GM12891 (cell line): ENCODE data around the gene VWA3B.

Source experiments
- DNase-seq: peaks from one replicate; pipeline ENCODE4 v3.0.0; 2011; ENCODE audit warnings: low spot score; ENCODE audit not compliant: insufficient read length
- FAIRE-seq: peaks from 2 replicates; lab custom pipeline; 2011; peaks lifted over from hg19 to GRCh38; lab: Jason Lieb, UNC
- PAX5 ChIP-seq: IDR thresholded peaks from 2 replicates; pipeline ENCODE4 v1.6.1; 2011; ENCODE audit warnings: low read length, moderate library complexity, mild to moderate bottlenecking; ENCODE audit not compliant: insufficient read depth, severe bottlenecking
- POLR2A ChIP-seq: IDR thresholded peaks from 2 replicates; pipeline ENCODE4 v1.6.1; 2011; ENCODE audit warnings: low read depth, low read length, control low read depth
- POLR2AphosphoS5 ChIP-seq: IDR thresholded peaks from 2 replicates; pipeline ENCODE4 v1.6.1; 2011; ENCODE audit warnings: low read depth, low read length, control low read depth
- POU2F2 ChIP-seq: IDR thresholded peaks from 2 replicates; pipeline ENCODE4 v1.6.1; 2011; ENCODE audit warnings: low read depth, mild to moderate bottlenecking, control low read depth, low read length, moderate library complexity
- SPI1 ChIP-seq: IDR thresholded peaks from 2 replicates; pipeline ENCODE4 v1.6.1; 2011; ENCODE audit warnings: low read depth, low read length, control low read depth
- TAF1 ChIP-seq: IDR thresholded peaks from 2 replicates; pipeline ENCODE4 v1.6.1; 2011; ENCODE audit warnings: low read depth, low read length, control low read depth

The VWA3B gene

GRCh38 chr2:98058191-98058975, 28.6 kb upstream of the VWA3B start:
- TF ChIP-seq PAX5 = no peak
- TF ChIP-seq POLR2A = no peak
- no peak for TF ChIP-seq TAF1
- TF ChIP-seq POLR2AphosphoS5 = no peak
- TF ChIP-seq POU2F2 = no peak
- TF ChIP-seq SPI1 = no peak
- FAIRE-seq = no peak
- no peak for DNase-seq

GRCh38 chr2:98060277-98060676, 26.7 kb upstream of the VWA3B start:
- no peak for TF ChIP-seq SPI1
- FAIRE-seq = no peak

GRCh38 chr2:98063291-98063854, 23.6 kb upstream of the VWA3B start:
- no peak for DNase-seq
- FAIRE-seq = no peak
- TF ChIP-seq POU2F2 (no peak), POLR2A (no peak), TAF1 (no peak), SPI1 (no peak), POLR2AphosphoS5 (no peak), PAX5 (no peak)

More at GRCh38 chr2:98060277-98060676, 26.7 kb upstream of the VWA3B start:
- no peak for DNase-seq

DNA sequence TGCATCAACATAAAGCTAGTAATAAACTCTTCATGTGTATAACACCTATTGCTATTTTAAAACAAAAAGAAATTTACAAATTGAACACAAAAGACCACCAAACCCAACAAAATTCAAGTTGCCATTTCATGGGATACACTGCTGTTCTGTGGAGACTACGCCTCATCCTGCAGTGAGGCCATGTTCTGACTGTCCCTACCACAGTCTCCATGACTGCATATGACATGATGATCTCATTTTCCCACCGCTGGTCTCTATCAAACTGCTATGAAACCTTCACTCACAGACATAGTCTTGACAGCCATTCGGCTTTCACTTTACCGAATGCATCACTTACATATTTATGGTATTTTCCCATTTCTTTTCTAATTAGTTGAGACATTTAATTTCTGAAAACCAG, 21.2 kb upstream of the VWA3B start:
- no peak for TF ChIP-seq SPI1
- no peak for TF ChIP-seq TAF1
- no peak for TF ChIP-seq PAX5
- no peak for TF ChIP-seq POU2F2
- no peak for TF ChIP-seq POLR2AphosphoS5
- no peak for TF ChIP-seq POLR2A
- DNase-seq (no peak), FAIRE-seq (no peak)

GRCh38 chr2:98067160-98067559, 19.8 kb upstream of the VWA3B start:
- FAIRE-seq = no peak
- DNase-seq = no peak
- TF ChIP-seq TAF1 (no peak), PAX5 (no peak), POU2F2 (no peak), SPI1 (no peak), POLR2A (no peak), POLR2AphosphoS5 (no peak)

- DNase-seq (no peak), FAIRE-seq (no peak)
- TF ChIP-seq POLR2A = no peak
- TF ChIP-seq PAX5 = no peak
- TF ChIP-seq SPI1 = no peak
- no peak for TF ChIP-seq POLR2AphosphoS5
- TF ChIP-seq POU2F2 = no peak
- no peak for TF ChIP-seq TAF1
These were observed 16.9 kb upstream of the VWA3B start for GRCh38 chr2:98070081-98070480.

GRCh38 chr2:98072442-98072841, 14.5 kb upstream of the VWA3B start:
- TF ChIP-seq SPI1 = no peak
- no peak for TF ChIP-seq PAX5
- no peak for TF ChIP-seq TAF1
- no peak for TF ChIP-seq POLR2AphosphoS5
- TF ChIP-seq POLR2A = no peak
- TF ChIP-seq POU2F2 = no peak
- peak; percentile 20 for FAIRE-seq
- no peak for DNase-seq

DNA sequence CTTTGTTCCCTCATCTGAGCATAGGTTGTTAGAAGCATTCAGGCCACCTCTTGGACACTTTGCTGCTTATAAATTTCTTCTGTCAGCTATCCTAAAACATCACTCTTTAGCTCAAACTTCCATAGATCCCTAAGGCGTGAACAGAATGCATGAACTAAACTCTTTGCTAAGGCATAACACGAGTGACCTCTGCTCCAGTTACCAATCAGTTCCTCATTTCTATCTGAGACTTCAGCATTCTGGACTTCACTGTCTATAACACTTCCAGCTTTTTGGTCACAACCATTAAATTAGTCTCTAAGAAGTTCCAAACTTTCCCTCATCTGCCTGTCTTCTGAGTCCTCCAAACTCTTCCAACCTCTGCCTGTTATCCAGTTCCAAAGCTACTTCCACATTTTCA, 8.3 kb upstream of the VWA3B start:
- DNase-seq (no peak), FAIRE-seq (no peak)
- TF ChIP-seq SPI1 (peak; percentile 34), POU2F2 (no peak)

DNA sequence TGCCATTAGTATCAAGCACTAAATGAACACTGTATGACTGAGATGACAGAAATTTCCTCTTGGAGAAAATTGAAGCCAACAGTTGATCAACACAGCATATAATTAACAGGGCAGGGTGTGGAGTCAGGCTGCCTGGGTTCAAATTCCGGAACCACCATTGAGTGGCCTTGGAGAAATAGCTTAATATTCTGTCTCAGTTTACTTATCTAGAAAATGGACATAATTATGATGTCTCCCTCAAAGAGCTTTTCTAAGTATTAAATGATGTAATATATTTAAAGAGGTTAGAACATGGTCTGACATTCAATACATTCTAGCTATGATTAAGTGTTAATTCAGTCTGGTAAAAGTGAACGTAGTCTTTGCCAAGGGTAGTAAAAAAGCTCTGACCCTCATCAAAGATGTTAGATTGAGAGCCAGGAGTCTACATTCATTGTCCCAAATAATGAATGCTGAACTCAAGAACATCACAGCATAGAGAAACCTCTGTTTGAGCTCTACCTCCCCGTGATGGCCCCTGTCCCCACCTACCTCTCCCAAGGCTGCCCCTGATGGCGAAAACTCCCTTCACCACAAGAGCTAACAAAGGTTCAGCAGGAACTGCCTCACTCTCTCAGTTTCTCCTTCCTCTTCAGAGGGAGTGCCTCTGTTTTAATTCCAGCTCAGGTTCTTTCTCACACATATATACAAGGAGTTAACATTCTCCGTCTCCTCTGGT, 2.7 kb upstream of the VWA3B start:
- DNase-seq = no peak
- TF ChIP-seq POU2F2 (no peak), TAF1 (no peak), SPI1 (no peak), PAX5 (no peak), POLR2A (no peak), POLR2AphosphoS5 (no peak)
- FAIRE-seq = no peak
